ENCODE data around the gene PCDH7.

- TF ChIP-seq CTCF (IDR thresholded peaks at IDR 0.05 in 2 of 3, conservative IDR thresholded peaks at IDR 0.05 in 1 of 3; ENCODE audit: borderline replicate concordance in 1 of 3, insufficient read depth in 1 of 3, low read depth in 2 of 3, low read length in 2 of 3) (no peak), EZH2 (IDR thresholded peaks at IDR 0.05) (no peak), POLR2AphosphoS5 (IDR thresholded peaks at IDR 0.05; ENCODE audit: low read depth, low read length) (no peak), YY1 (IDR thresholded peaks at IDR 0.05; ENCODE audit: extremely low read depth, insufficient replicate concordance, low read depth, low read length) (no peak), POLR2A (IDR thresholded peaks at IDR 0.05; ENCODE audit: borderline replicate concordance, extremely low read depth, insufficient read depth, insufficient read length) (no peak), SRF (IDR thresholded peaks at IDR 0.05; ENCODE audit: low read depth) (no peak), ZNF274 (IDR thresholded peaks at IDR 0.05; ENCODE audit: low read depth, low read length) (no peak), MAX (IDR thresholded peaks at IDR 0.05) (no peak), ZFX (IDR thresholded peaks at IDR 0.05) (no peak), REST (IDR thresholded peaks at IDR 0.05; ENCODE audit: low read depth) (no peak), EGR1 (IDR thresholded peaks at IDR 0.05; ENCODE audit: low read depth) (no peak)
These were observed 2.1 kb upstream of the PCDH7 start for GRCh38 chr4:30718021-30718542.

Measured in HCT116 (cell line).